Esophagus squamous epithelium (tissue), 4 donors: Measurements from ENCODE around the gene CLDN5.

Source experiments
- CTCF ChIP-seq, 6 experiments: fragments of 450-650 bp in 4 of 6; fragments of 200-600 bp in 2 of 6; sonication (generic) in 2 of 6; IDR thresholded peaks; one replicate each; pipeline ENCODE4 v1.5.1; 2016 to 2019; ENCODE audit warnings: antibody characterized with exemption in 6 of 6, mild to moderate bottlenecking in 4 of 6, moderate library complexity in 4 of 6
- POLR2A ChIP-seq, 4 donors: fragments of 450-650 bp; IDR thresholded peaks; one replicate each; pipeline ENCODE4 v1.6.1; 2017; ENCODE audit warnings: antibody characterized with exemption in 4 of 4, mild to moderate bottlenecking in 4 of 4, moderate library complexity in 3 of 4

- no peak for TF ChIP-seq CTCF (IDR thresholded peaks at IDR 0.05)
- TF ChIP-seq POLR2A (IDR thresholded peaks at IDR 0.05), result no peak
Observed at GRCh38 chr22:19519041-19519926, 4.9 kb downstream of the CLDN5 start.
